ENCODE measurements around the gene AK8. TPM values are rescaled to one million over a fixed set of nuclear protein-coding genes. Genes with fewer than 3 reads are reported as not detected.

Gene AK8
- total RNA-seq, 2 donors from 2014 or later: 0.19 TPM; not detected in 1

DNA sequence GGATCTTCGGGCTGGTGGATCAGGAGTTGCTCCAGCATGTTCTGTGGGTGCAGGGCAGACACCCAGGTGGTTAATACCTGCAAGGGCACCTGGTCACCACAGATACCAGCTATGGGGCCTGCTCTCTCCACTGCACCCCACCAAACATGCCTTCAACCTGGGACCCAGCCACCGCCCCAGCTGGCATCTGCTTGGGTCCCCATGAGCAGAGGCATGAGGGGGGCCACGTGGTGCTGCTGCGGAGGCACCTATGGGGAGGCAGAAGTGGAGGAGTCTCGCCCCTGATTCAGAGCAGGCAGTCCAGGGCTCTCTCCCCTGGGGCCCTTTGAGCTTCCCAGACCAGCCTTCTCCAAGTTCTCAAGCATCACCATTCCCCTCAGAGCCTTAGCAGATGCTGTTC, 2.9 kb downstream of the AK8 start:
- H3K27me3 ChIP-seq: no peaks in the 10 kb centered on the region

DNA sequence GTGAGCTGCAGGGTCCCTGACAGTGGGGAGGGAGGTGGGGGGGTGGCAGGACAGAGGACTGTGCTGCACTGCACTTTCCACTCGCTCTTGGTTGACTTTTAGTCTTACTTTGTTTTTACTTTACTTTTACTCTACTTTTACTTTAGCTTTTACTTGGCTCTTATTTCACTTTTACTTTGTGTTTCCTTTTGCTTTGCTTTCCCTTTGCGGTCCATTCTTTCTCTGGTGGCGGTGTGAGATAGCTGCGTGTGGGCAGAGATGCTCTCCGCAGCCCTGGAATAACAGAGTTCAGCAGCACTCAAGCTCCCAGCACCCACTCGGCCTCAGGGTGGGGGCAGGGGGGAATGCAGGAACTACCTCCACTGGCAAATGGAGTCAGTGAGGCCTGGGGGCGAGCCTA, 4.7 kb downstream of the AK8 start:
- H3K9me3 ChIP-seq: no peaks in the 10 kb centered on the region
- H3K4me3 ChIP-seq: no peak overlapping the region
- no peaks in the 10 kb centered on the region for H3K27me3 ChIP-seq
- TF ChIP-seq, protein P1, sequence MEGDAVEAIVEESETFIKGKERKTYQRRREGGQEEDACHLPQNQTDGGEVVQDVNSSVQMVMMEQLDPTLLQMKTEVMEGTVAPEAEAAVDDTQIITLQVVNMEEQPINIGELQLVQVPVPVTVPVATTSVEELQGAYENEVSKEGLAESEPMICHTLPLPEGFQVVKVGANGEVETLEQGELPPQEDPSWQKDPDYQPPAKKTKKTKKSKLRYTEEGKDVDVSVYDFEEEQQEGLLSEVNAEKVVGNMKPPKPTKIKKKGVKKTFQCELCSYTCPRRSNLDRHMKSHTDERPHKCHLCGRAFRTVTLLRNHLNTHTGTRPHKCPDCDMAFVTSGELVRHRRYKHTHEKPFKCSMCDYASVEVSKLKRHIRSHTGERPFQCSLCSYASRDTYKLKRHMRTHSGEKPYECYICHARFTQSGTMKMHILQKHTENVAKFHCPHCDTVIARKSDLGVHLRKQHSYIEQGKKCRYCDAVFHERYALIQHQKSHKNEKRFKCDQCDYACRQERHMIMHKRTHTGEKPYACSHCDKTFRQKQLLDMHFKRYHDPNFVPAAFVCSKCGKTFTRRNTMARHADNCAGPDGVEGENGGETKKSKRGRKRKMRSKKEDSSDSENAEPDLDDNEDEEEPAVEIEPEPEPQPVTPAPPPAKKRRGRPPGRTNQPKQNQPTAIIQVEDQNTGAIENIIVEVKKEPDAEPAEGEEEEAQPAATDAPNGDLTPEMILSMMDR (IDR thresholded peaks at IDR 0.05): no peak
- no peak overlapping the region for H3K27ac ChIP-seq
- no peaks in the 10 kb centered on the region for H3K36me3 ChIP-seq
- no peak for DNase-seq (ENCODE audit: low spot score)
- peaks cover 0 to 8% of the 10 kb centered on the region in 2 donors for H3K4me1 ChIP-seq

More for the DNA sequence above, 2.9 kb downstream of the AK8 start:
- TF ChIP-seq, protein P1 (IDR thresholded peaks at IDR 0.05): no peak
- no peaks in the 10 kb centered on the region for H3K36me3 ChIP-seq
- H3K27ac ChIP-seq: no peak overlapping the region
- no peaks in the 10 kb centered on the region for H3K9me3 ChIP-seq
- H3K4me3 ChIP-seq: no peak overlapping the region
- peaks cover 0 to 18% of the 10 kb centered on the region in 2 donors for H3K4me1 ChIP-seq
- DNase-seq (ENCODE audit: low spot score): no peak

DNA sequence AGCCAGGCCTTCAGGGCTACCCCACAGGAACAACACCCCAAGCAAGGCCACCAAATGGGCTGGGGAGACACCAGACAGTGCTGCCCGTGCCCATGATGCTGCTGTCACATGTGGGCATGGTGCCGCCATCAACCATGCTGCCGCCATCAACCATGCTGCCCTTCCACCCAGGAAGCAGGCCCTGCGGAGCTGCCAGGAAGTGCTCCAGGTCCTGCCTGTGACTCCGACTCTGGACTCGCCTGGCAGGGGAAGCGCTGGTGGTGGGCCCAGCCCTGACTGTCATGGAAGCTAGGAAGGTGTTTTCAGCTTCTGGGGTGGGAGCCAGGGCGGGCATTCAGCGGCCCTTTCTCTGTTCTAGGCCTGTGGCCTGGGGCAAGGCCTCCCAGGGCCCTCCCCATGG, 8.8 kb downstream of the AK8 start:
- Histone ChIP-seq H3K9me3 (no peaks in the 10 kb centered on the region), H3K4me3 (no peak overlapping the region), H3K36me3 (no peaks in the 10 kb centered on the region), H3K27ac (no peak overlapping the region), H3K27me3 (no peaks in the 10 kb centered on the region), H3K4me1 (no peaks in the 10 kb centered on the region)
- no peak for DNase-seq (ENCODE audit: low spot score)
- TF ChIP-seq, protein P1 (IDR thresholded peaks at IDR 0.05): no peak

DNA sequence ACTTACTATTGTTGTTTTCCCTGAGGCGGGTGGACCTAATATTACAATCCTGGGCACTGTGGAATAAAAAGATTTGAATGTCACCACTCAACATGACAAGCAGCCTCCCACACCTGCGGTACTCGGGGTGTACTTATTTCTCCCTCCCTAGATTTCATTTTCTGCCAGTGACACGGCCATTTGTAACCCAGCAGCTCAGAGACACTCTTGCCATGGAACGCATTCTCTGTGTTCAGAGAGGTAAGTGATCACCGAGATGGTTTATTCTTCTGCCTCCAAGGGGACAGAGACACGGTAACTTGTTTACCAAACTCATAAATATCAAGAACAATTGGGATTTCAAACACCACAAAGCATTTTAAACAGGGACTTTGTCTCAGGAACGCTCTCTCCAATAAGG, 11.2 kb downstream of the AK8 start:
- no peak overlapping the region for H3K27ac ChIP-seq
- TF ChIP-seq, protein P1 (IDR thresholded peaks at IDR 0.05): no peak
- H3K4me1 ChIP-seq: no peaks in the 10 kb centered on the region
- H3K36me3 ChIP-seq: no peaks in the 10 kb centered on the region
- no peak overlapping the region for H3K4me3 ChIP-seq
- DNase-seq (ENCODE audit: low spot score): no peak
- H3K9me3 ChIP-seq: no peaks in the 10 kb centered on the region
- H3K27me3 ChIP-seq: no peaks in the 10 kb centered on the region

DNA sequence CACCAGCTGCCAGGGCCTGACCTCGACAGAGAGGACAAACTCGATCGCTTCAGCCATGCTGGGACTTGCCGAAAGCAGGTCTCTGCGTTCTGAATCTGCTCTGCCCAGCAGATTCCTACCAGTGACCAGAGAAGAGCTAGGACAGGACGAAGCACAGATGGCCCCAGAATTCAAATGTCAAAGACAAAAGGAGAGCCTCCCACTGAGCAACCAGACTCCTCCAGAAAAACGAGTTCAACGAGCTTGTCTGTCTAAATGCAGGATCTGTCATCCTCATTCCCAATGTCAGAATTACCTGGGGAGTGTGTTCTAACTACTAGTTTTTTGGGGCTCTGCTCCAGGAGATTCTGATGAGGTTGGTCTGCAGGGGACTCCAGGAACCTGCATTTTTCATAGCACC, 13.4 kb downstream of the AK8 start:
- Histone ChIP-seq H3K36me3 (no peaks in the 10 kb centered on the region), H3K27me3 (no peaks in the 10 kb centered on the region), H3K4me1 (no peaks in the 10 kb centered on the region), H3K27ac (no peak overlapping the region), H3K4me3 (no peak overlapping the region), H3K9me3 (no peaks in the 10 kb centered on the region)
- no peak for DNase-seq (ENCODE audit: low spot score)
- TF ChIP-seq, protein P1 (IDR thresholded peaks at IDR 0.05): no peak

DNA sequence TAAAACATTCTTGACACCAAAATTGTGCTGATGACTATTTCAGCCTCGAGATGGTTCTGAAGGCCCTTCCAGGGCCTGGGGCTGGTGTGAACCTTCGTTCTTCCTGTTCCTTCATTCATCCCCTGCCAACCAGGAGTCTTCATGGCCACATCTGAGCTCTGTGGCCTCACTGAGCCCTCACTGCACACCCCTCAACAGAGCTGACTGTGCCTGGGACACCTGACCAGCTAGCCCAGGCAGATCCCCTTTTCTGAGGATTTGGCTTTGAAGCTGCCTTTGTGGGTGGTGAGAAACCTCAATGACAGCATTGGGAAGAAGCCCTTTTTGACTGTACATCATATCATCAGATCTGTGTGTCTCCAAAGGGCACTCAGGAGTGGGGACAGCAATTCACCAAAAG, 13.8 kb downstream of the AK8 start:
- Histone ChIP-seq H3K36me3 (no peaks in the 10 kb centered on the region), H3K9me3 (no peaks in the 10 kb centered on the region), H3K4me1 (no peaks in the 10 kb centered on the region), H3K27me3 (no peaks in the 10 kb centered on the region), H3K4me3 (no peak overlapping the region), H3K27ac (no peak overlapping the region)
- TF ChIP-seq, protein P1 (IDR thresholded peaks at IDR 0.05): no peak
- no peak for DNase-seq (ENCODE audit: low spot score)
